Measurements from ENCODE around the gene PLVAP. TPM values are rescaled to one million over a fixed set of nuclear protein-coding genes. Genes with fewer than 3 reads are reported as not detected.

PLVAP gene
- total and polyA plus RNA-seq, 9 of the 15 experiments (the other 6 are each of a cell fraction or from before 2014, with no cell fraction given): 0.09 to 0.84 (median 0.51) TPM; not detected in 4

DNA sequence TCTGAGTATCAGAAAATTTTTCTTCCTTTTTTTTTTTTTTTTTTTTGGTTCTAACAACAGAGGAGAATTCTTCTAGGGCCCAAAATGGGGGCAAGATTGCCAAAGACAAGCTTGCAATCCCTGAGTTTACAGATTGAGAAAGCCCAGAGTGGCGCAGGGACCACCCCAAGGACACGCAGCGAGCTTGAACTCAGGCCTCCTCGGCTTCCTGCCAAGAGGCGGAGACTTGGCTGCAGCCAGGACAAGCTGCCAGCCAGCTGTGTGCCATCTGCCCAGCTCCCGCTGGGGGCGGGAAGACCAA is 72.0 kb downstream of the PLVAP start (continued):
- TF ChIP-seq, protein P1, sequence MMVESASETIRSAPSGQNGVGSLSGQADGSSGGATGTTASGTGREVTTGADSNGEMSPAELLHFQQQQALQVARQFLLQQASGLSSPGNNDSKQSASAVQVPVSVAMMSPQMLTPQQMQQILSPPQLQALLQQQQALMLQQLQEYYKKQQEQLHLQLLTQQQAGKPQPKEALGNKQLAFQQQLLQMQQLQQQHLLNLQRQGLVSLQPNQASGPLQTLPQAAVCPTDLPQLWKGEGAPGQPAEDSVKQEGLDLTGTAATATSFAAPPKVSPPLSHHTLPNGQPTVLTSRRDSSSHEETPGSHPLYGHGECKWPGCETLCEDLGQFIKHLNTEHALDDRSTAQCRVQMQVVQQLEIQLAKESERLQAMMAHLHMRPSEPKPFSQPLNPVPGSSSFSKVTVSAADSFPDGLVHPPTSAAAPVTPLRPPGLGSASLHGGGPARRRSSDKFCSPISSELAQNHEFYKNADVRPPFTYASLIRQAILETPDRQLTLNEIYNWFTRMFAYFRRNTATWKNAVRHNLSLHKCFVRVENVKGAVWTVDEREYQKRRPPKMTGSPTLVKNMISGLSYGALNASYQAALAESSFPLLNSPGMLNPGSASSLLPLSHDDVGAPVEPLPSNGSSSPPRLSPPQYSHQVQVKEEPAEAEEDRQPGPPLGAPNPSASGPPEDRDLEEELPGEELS (CRISPR knock-in tag; IDR thresholded peaks at IDR 0.05; ENCODE audit: borderline replicate concordance): 0 out of 2 replicates have a peak, but pooled peaks have one; percentile 77
- TF ChIP-seq ZC3H11A (IDR thresholded peaks at IDR 0.05; ENCODE audit: low read depth, low read length): no peak
- TF ChIP-seq SMARCA4 (IDR thresholded peaks at IDR 0.05): no peak; the same call in none of the 2 replicates
- TF ChIP-seq CHD1 (IDR thresholded peaks at IDR 0.05; ENCODE audit: low read length): no peak
- no peak for TF ChIP-seq NFRKB (IDR thresholded peaks at IDR 0.05; ENCODE audit: low read depth)
- TF ChIP-seq, protein P2, sequence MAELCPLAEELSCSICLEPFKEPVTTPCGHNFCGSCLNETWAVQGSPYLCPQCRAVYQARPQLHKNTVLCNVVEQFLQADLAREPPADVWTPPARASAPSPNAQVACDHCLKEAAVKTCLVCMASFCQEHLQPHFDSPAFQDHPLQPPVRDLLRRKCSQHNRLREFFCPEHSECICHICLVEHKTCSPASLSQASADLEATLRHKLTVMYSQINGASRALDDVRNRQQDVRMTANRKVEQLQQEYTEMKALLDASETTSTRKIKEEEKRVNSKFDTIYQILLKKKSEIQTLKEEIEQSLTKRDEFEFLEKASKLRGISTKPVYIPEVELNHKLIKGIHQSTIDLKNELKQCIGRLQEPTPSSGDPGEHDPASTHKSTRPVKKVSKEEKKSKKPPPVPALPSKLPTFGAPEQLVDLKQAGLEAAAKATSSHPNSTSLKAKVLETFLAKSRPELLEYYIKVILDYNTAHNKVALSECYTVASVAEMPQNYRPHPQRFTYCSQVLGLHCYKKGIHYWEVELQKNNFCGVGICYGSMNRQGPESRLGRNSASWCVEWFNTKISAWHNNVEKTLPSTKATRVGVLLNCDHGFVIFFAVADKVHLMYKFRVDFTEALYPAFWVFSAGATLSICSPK (IDR thresholded peaks at IDR 0.05; ENCODE audit: borderline replicate concordance): no peak
- TF ChIP-seq, protein P3, sequence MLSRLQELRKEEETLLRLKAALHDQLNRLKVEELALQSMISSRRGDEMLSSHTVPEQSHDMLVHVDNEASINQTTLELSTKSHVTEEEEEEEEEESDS (CRISPR knock-in tag; IDR thresholded peaks at IDR 0.05): no peak
- no peak for TF ChIP-seq FOXM1 (IDR thresholded peaks at IDR 0.05; ENCODE audit: low read depth)
- 0 out of 2 replicates have a peak, but pooled peaks have one; percentile 9 for TF ChIP-seq FOXM1 (CRISPR knock-in tag; IDR thresholded peaks at IDR 0.05; ENCODE audit: low read depth)
- no peak for TF ChIP-seq ZZZ3 (IDR thresholded peaks at IDR 0.05)
- TF ChIP-seq, protein P4, sequence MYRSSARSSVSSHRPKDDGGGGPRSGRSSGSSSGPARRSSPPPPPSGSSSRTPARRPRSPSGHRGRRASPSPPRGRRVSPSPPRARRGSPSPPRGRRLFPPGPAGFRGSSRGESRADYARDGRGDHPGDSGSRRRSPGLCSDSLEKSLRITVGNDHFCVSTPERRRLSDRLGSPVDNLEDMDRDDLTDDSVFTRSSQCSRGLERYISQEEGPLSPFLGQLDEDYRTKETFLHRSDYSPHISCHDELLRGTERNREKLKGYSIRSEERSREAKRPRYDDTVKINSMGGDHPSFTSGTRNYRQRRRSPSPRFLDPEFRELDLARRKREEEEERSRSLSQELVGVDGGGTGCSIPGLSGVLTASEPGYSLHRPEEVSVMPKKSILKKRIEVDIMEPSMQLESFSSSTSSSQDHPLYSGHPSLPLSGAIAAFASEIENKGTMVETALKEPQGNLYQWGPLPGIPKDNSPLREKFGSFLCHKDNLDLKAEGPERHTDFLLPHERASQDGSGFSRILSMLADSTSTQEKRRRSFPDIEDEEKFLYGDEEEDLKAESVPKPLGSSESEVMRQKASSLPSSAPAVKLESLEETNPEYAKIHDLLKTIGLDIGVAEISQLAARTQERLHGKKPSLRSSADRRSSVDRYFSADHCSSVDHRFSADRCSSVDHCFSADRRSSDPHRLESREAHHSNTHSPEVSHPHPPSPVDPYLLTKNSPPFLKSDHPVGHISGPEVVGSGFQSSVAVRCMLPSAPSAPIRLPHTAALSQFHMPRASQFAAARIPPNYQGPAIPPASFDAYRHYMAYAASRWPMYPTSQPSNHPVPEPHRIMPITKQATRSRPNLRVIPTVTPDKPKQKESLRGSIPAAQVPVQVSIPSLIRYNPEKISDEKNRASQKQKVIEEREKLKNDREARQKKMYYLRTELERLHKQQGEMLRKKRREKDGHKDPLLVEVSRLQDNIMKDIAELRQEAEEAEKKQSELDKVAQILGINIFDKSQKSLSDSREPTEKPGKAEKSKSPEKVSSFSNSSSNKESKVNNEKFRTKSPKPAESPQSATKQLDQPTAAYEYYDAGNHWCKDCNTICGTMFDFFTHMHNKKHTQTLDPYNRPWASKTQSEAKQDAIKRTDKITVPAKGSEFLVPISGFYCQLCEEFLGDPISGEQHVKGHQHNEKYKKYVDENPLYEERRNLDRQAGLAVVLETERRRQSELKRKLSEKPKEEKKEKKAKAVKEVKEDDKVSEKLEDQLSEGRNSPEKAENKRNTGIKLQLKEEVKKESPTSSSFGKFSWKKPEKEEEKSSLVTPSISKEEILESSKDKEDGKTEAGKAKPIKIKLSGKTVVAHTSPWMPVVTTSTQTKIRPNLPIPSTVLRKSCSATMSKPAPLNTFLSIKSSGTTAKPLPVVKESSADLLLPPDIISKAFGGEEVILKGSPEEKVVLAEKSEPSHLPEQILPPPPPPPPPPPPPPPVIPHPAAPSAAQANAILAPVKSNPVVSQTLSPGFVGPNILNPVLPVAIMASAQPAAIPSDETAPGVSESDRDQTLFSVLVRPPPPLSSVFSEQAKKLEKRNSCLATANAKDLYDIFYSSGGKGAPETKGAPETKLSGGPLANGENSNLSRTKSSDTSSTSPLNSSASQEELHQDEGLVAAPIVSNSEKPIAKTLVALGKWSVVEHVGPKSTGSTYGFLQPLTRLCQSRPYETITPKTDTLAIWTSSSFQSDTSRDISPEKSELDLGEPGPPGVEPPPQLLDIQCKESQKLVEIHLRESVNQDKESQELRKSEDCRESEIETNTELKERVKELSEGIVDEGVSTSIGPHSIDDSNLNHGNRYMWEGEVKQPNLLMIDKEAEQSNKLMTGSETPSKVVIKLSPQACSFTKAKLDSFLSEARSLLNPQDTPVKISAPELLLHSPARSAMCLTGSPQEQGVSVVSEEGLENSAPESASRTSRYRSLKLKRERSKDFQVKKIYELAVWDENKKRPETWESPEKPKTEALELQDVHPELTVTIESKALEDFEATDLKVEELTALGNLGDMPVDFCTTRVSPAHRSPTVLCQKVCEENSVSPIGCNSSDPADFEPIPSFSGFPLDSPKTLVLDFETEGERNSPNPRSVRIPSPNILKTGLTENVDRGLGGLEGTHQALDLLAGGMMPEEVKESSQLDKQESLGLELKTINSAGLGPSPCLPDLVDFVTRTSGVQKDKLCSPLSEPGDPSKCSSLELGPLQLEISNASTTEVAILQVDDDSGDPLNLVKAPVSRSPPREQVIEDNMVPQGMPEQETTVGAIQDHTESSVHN (IDR thresholded peaks at IDR 0.05; ENCODE audit: borderline replicate concordance in 1 of 2, low read depth in 1 of 2): no peak
- 0 out of 2 replicates have a peak, but pooled peaks have one; percentile 49 for TF ChIP-seq ELF1 (tag; IDR thresholded peaks at IDR 0.05)
- TF ChIP-seq ZBTB8A (IDR thresholded peaks at IDR 0.05; ENCODE audit: partially characterized antibody): no peak
- TF ChIP-seq, protein P5, sequence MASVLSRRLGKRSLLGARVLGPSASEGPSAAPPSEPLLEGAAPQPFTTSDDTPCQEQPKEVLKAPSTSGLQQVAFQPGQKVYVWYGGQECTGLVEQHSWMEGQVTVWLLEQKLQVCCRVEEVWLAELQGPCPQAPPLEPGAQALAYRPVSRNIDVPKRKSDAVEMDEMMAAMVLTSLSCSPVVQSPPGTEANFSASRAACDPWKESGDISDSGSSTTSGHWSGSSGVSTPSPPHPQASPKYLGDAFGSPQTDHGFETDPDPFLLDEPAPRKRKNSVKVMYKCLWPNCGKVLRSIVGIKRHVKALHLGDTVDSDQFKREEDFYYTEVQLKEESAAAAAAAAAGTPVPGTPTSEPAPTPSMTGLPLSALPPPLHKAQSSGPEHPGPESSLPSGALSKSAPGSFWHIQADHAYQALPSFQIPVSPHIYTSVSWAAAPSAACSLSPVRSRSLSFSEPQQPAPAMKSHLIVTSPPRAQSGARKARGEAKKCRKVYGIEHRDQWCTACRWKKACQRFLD (CRISPR knock-in tag; IDR thresholded peaks at IDR 0.05): no peak
- TF ChIP-seq MBD2 (IDR thresholded peaks at IDR 0.05; ENCODE audit: borderline replicate concordance, low read depth): no peak

Data from K562 (cell line).